GM12864 (cell line): ENCODE results near the gene SERPIND1.

Experiments used
- DNase-seq: peaks from one replicate; pipeline ENCODE4 v3.0.0-alpha.2; 2011; ENCODE audit warnings: low read depth
- H3K4me3 ChIP-seq: 2 replicates; pipeline ENCODE4 v1.5.1; 2011; ENCODE audit warnings: mild to moderate bottlenecking, low read depth, low read length, control low read depth
- TF ChIP-seq, protein P1 (sequence below): IDR thresholded peaks from 2 replicates; pipeline ENCODE4 v1.5.1; 2011; ENCODE audit warnings: low read depth, mild to moderate bottlenecking, moderate library complexity, low read length, control low read depth, inconsistent platforms; ENCODE audit errors: missing control alignments

Gene SERPIND1

GRCh38 chr22:20805972-20806471, 32.1 kb downstream of the SERPIND1 start:
- TF ChIP-seq, protein P1, sequence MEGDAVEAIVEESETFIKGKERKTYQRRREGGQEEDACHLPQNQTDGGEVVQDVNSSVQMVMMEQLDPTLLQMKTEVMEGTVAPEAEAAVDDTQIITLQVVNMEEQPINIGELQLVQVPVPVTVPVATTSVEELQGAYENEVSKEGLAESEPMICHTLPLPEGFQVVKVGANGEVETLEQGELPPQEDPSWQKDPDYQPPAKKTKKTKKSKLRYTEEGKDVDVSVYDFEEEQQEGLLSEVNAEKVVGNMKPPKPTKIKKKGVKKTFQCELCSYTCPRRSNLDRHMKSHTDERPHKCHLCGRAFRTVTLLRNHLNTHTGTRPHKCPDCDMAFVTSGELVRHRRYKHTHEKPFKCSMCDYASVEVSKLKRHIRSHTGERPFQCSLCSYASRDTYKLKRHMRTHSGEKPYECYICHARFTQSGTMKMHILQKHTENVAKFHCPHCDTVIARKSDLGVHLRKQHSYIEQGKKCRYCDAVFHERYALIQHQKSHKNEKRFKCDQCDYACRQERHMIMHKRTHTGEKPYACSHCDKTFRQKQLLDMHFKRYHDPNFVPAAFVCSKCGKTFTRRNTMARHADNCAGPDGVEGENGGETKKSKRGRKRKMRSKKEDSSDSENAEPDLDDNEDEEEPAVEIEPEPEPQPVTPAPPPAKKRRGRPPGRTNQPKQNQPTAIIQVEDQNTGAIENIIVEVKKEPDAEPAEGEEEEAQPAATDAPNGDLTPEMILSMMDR, result no peak
- H3K4me3 ChIP-seq, result no peak overlapping the region
- no peak for DNase-seq

DNA sequence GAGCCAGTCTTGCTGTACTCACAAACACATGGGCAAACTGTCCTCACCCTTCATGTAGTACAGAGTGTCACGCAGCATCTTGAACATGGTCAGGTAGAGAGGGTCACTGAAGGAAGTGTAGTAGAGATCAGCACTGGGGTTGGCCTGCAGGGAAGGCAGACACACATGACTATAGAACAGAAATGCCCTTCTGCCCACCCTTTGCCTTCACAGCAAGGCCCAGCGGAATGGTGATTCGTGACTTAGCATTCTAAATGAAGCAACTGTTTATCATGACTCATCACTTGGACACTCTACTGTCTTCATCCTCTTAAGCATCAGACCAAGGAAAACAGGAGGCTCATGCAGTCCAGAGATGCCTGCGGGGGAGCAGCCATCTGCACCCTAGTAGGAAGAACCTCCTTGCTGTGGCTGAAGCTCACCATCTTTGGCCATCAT, 33.4 kb downstream of the SERPIND1 start:
- TF ChIP-seq, protein P1, result no peak
- DNase-seq, result no peak
- no peak overlapping the region for H3K4me3 ChIP-seq

GRCh38 chr22:20808844-20809243, 34.9 kb downstream of the SERPIND1 start:
- TF ChIP-seq, protein P1, result no peak
- DNase-seq, result no peak
- no peak overlapping the region for H3K4me3 ChIP-seq

GRCh38 chr22:20809538-20810185, 35.7 kb downstream of the SERPIND1 start:
- H3K4me3 ChIP-seq, result no peak overlapping the region
- TF ChIP-seq, protein P1, result no peak
- DNase-seq, result no peak

- TF ChIP-seq, protein P1, result no peak
- H3K4me3 ChIP-seq, result no peak overlapping the region
- DNase-seq, result no peak
Measured at GRCh38 chr22:20810645-20811044, 36.7 kb downstream of the SERPIND1 start.

- H3K4me3 ChIP-seq, result no peak overlapping the region
- TF ChIP-seq, protein P1, result no peak
- DNase-seq, result no peak
Measured at GRCh38 chr22:20811171-20811570, 37.3 kb downstream of the SERPIND1 start.
